ENCODE results near the gene ARHGAP4.

ARHGAP4 gene

GRCh38 chrX:153900831-153901752 is 25.0 kb downstream of the ARHGAP4 start:
- no peaks in the 10 kb centered on the region for H3K9me3 ChIP-seq (ENCODE audit: insufficient read depth, low read depth, low read length)
- no peak overlapping the region for H3K27ac ChIP-seq (ENCODE audit: low read depth, low read length)
- 57% methylated on average over 25 of the region's 26 CpGs for WGBS
- no peaks in the 10 kb centered on the region for H3K36me3 ChIP-seq (ENCODE audit: insufficient read depth, low read length)
- no peak overlapping the region for H3K9ac ChIP-seq (ENCODE audit: low read depth, low read length)
- H3K4me3 ChIP-seq (ENCODE audit: low read length) = no peak overlapping the region
- no peaks in the 10 kb centered on the region for H3K27me3 ChIP-seq (ENCODE audit: insufficient read depth, low read length)
- 0 out of 2 replicates have a peak, but pooled peaks cover 4% of the 10 kb centered on the region for H3K4me1 ChIP-seq (ENCODE audit: insufficient read depth, low read length)

- 0 out of 2 replicates have a peak, but pooled peaks cover 4% of the 10 kb centered on the region for H3K4me1 ChIP-seq (ENCODE audit: insufficient read depth, low read length)
- no peaks in the 10 kb centered on the region for H3K9me3 ChIP-seq (ENCODE audit: insufficient read depth, low read depth, low read length)
- no peaks in the 10 kb centered on the region for H3K27me3 ChIP-seq (ENCODE audit: insufficient read depth, low read length)
- H3K4me3 ChIP-seq (ENCODE audit: low read length) = no peak overlapping the region
- no peaks in the 10 kb centered on the region for H3K36me3 ChIP-seq (ENCODE audit: insufficient read depth, low read length)
- H3K9ac ChIP-seq (ENCODE audit: low read depth, low read length) = no peak overlapping the region
- H3K27ac ChIP-seq (ENCODE audit: low read depth, low read length) = no peak overlapping the region
Observed at GRCh38 chrX:153897899-153898298, 28.2 kb downstream of the ARHGAP4 start.

- WGBS = 98% methylated on average over 5 of the region's 6 CpGs
- Histone ChIP-seq H3K9me3 (ENCODE audit: insufficient read depth, low read depth, low read length) (no peaks in the 10 kb centered on the region), H3K9ac (ENCODE audit: low read depth, low read length) (no peak overlapping the region), H3K27ac (ENCODE audit: low read depth, low read length) (no peak overlapping the region), H3K4me3 (ENCODE audit: low read length) (no peak overlapping the region), H3K27me3 (ENCODE audit: insufficient read depth, low read length) (peaks cover 35% of the 10 kb centered on the region), H3K4me1 (ENCODE audit: insufficient read depth, low read length) (peaks cover 13% of the 10 kb centered on the region), H3K36me3 (ENCODE audit: insufficient read depth, low read length) (no peaks in the 10 kb centered on the region)
Observed at GRCh38 chrX:153889123-153889522, 36.9 kb downstream of the ARHGAP4 start.

- Histone ChIP-seq H3K27me3 (ENCODE audit: insufficient read depth, low read length) (peaks cover 35% of the 10 kb centered on the region), H3K36me3 (ENCODE audit: insufficient read depth, low read length) (no peaks in the 10 kb centered on the region), H3K4me3 (ENCODE audit: low read length) (no peak overlapping the region), H3K27ac (ENCODE audit: low read depth, low read length) (no peak overlapping the region), H3K9ac (ENCODE audit: low read depth, low read length) (no peak overlapping the region), H3K9me3 (ENCODE audit: insufficient read depth, low read depth, low read length) (no peaks in the 10 kb centered on the region), H3K4me1 (ENCODE audit: insufficient read depth, low read length) (peaks cover 17% of the 10 kb centered on the region)
- WGBS = 88% methylated on average over 6 of the region's 6 CpGs
Observed at GRCh38 chrX:153888344-153888743, 37.7 kb downstream of the ARHGAP4 start.

GRCh38 chrX:153887385-153887784 is 38.7 kb downstream of the ARHGAP4 start:
- Histone ChIP-seq H3K4me3 (ENCODE audit: low read length) (no peak overlapping the region), H3K4me1 (ENCODE audit: insufficient read depth, low read length) (peaks cover 21% of the 10 kb centered on the region), H3K27me3 (ENCODE audit: insufficient read depth, low read length) (peaks cover 35% of the 10 kb centered on the region), H3K36me3 (ENCODE audit: insufficient read depth, low read length) (no peaks in the 10 kb centered on the region), H3K9ac (ENCODE audit: low read depth, low read length) (no peak overlapping the region), H3K27ac (ENCODE audit: low read depth, low read length) (no peak overlapping the region), H3K9me3 (ENCODE audit: insufficient read depth, low read depth, low read length) (no peaks in the 10 kb centered on the region)
- WGBS = 85% methylated on average over 6 of the region's 8 CpGs

GRCh38 chrX:153886915-153887314 is 39.1 kb downstream of the ARHGAP4 start:
- Histone ChIP-seq H3K27me3 (ENCODE audit: insufficient read depth, low read length) (peaks cover 35% of the 10 kb centered on the region), H3K36me3 (ENCODE audit: insufficient read depth, low read length) (no peaks in the 10 kb centered on the region), H3K9ac (ENCODE audit: low read depth, low read length) (0 out of 2 replicates have a peak overlapping the region, but pooled peaks have one; percentile 54), H3K9me3 (ENCODE audit: insufficient read depth, low read depth, low read length) (no peaks in the 10 kb centered on the region), H3K4me3 (ENCODE audit: low read length) (peak overlapping the region; percentile 47), H3K27ac (ENCODE audit: low read depth, low read length) (no peak overlapping the region), H3K4me1 (ENCODE audit: insufficient read depth, low read length) (peaks cover 24% of the 10 kb centered on the region)
- 18% methylated on average over 12 of the region's 13 CpGs for WGBS

GRCh38 chrX:153885968-153886903 is 39.8 kb downstream of the ARHGAP4 start, which contains the start of gene L1CAM:
L1CAM (minus strand) TSS chrX:153886173; CDS start chrX:153875836, 10,337 bp downstream.
- H3K27ac ChIP-seq (ENCODE audit: low read depth, low read length) = no peak within 1 kb of the TSS
- H3K4me3 ChIP-seq (ENCODE audit: low read length) = peak within 1 kb of the TSS; percentile 49

GRCh38 chrX:153885208-153885787 is 40.8 kb downstream of the ARHGAP4 start:
- WGBS = 5% methylated on average over 26 of the region's 32 CpGs
- Histone ChIP-seq H3K4me3 (ENCODE audit: low read length) (peak overlapping the region; percentile 49), H3K27me3 (ENCODE audit: insufficient read depth, low read length) (peaks cover 35% of the 10 kb centered on the region), H3K4me1 (ENCODE audit: insufficient read depth, low read length) (peaks cover 32% of the 10 kb centered on the region), H3K36me3 (ENCODE audit: insufficient read depth, low read length) (no peaks in the 10 kb centered on the region), H3K27ac (ENCODE audit: low read depth, low read length) (no peak overlapping the region), H3K9ac (ENCODE audit: low read depth, low read length) (no peak overlapping the region), H3K9me3 (ENCODE audit: insufficient read depth, low read depth, low read length) (no peaks in the 10 kb centered on the region)

More at GRCh38 chrX:153885968-153886903, 39.8 kb downstream of the ARHGAP4 start, which contains the start of gene L1CAM:
- Histone ChIP-seq H3K9ac (ENCODE audit: low read depth, low read length) (peak within 1 kb of the TSS; percentile 54), H3K27me3 (ENCODE audit: insufficient read depth, low read length) (peaks cover 35% of the 10 kb centered on the region), H3K36me3 (ENCODE audit: insufficient read depth, low read length) (no peaks in the 10 kb centered on the region), H3K9me3 (ENCODE audit: insufficient read depth, low read depth, low read length) (no peaks in the 10 kb centered on the region), H3K4me1 (ENCODE audit: insufficient read depth, low read length) (peaks cover 30% of the 10 kb centered on the region)
- WGBS = under 1% methylated on average over 63 of the region's 94 CpGs

- Histone ChIP-seq H3K36me3 (ENCODE audit: insufficient read depth, low read length) (no peaks in the 10 kb centered on the region), H3K4me1 (ENCODE audit: insufficient read depth, low read length) (peaks cover 35% of the 10 kb centered on the region), H3K4me3 (ENCODE audit: low read length) (peak overlapping the region; percentile 49), H3K9ac (ENCODE audit: low read depth, low read length) (no peak overlapping the region), H3K27me3 (ENCODE audit: insufficient read depth, low read length) (peaks cover 35% of the 10 kb centered on the region), H3K27ac (ENCODE audit: low read depth, low read length) (no peak overlapping the region), H3K9me3 (ENCODE audit: insufficient read depth, low read depth, low read length) (no peaks in the 10 kb centered on the region)
- 40% methylated on average over 6 of the region's 6 CpGs for WGBS
Observed at GRCh38 chrX:153884590-153884989, 41.5 kb downstream of the ARHGAP4 start.

- Histone ChIP-seq H3K4me1 (ENCODE audit: insufficient read depth, low read length) (peaks cover 35% of the 10 kb centered on the region), H3K9ac (ENCODE audit: low read depth, low read length) (no peak overlapping the region), H3K27ac (ENCODE audit: low read depth, low read length) (no peak overlapping the region), H3K9me3 (ENCODE audit: insufficient read depth, low read depth, low read length) (no peaks in the 10 kb centered on the region), H3K27me3 (ENCODE audit: insufficient read depth, low read length) (peaks cover 35% of the 10 kb centered on the region), H3K4me3 (ENCODE audit: low read length) (no peak overlapping the region), H3K36me3 (ENCODE audit: insufficient read depth, low read length) (no peaks in the 10 kb centered on the region)
- WGBS = 66% methylated on average over 10 of the region's 13 CpGs
Observed at GRCh38 chrX:153884136-153884535, 41.9 kb downstream of the ARHGAP4 start.
